CD14-positive monocyte (primary cell): ENCODE results near the gene ABCG2. TPM values are rescaled to one million over a fixed set of nuclear protein-coding genes. Genes with fewer than 3 reads are reported as not detected.
A peak's percentile ranks its signal among the peaks of the same experiment; 100 is the strongest.

Source experiments
- DNase-seq, 3 donors: peaks; one replicate each; pipeline ENCODE4 v3.0.0-alpha.2; 2011 to 2022
- H2AFZ ChIP-seq: 2 replicates; pipeline ENCODE4 v1.6.0; 2012; ENCODE audit warnings: mild to moderate bottlenecking, low read depth, low read length, inconsistent platforms; ENCODE audit not compliant: insufficient read depth, poor library complexity, severe bottlenecking
- H3K27ac ChIP-seq, 2 donors: 1 replicate in 1 of 2; 2 replicates in 1 of 2; pipeline ENCODE4 v1.5.1; 2012 to 2013; ENCODE audit warnings: low read length in 2 of 2, control low read depth in 1 of 2, inconsistent platforms in 1 of 2, low read depth in 1 of 2, mild to moderate bottlenecking in 1 of 2
- H3K27me3 ChIP-seq, 2 donors: one replicate each; pipeline versions ENCODE4 v1.6.0 to v1.6.1; 2011 to 2013; ENCODE audit warnings: low read length in 2 of 2; ENCODE audit not compliant: control insufficient read depth in 2 of 2, insufficient read depth in 2 of 2
- H3K36me3 ChIP-seq, 2 donors: replicated peaks in 1 of 2; 1 replicate in 1 of 2; 2 replicates in 1 of 2; pipeline versions ENCODE4 v1.5.1 to v1.6.1; 2012 to 2013; ENCODE audit warnings: low read length in 2 of 2, control low read depth in 1 of 2, inconsistent platforms in 1 of 2, mild to moderate bottlenecking in 1 of 2; ENCODE audit not compliant: insufficient read depth in 2 of 2, control insufficient read depth in 1 of 2
- H3K4me1 ChIP-seq, 2 donors: 1 replicate in 1 of 2; 2 replicates in 1 of 2; pipeline versions ENCODE4 v1.5.1 to v1.6.1; 2012 to 2013; ENCODE audit warnings: low read length in 2 of 2, control low read depth in 1 of 2, inconsistent platforms in 1 of 2, mild to moderate bottlenecking in 1 of 2, moderate library complexity in 1 of 2; ENCODE audit not compliant: insufficient read depth in 2 of 2, control insufficient read depth in 1 of 2
- H3K4me2 ChIP-seq: replicated peaks from 2 replicates; pipeline ENCODE3; 2012; ENCODE audit warnings: low read length, moderate library complexity, mild to moderate bottlenecking; ENCODE audit not compliant: poor library complexity, severe bottlenecking; ENCODE audit errors: extremely low read depth
- H3K4me3 ChIP-seq, 3 experiments: fragments of 200-600 bp in 1 of 3; sonication (generic) in 1 of 3; replicated peaks in 1 of 3; 1 replicate in 2 of 3; 2 replicates in 1 of 3; pipeline ENCODE4 v1.5.1; 2011 to 2013; ENCODE audit warnings: low read length in 3 of 3, mild to moderate bottlenecking in 3 of 3, control low read depth in 2 of 3, low read depth in 2 of 3, inconsistent platforms in 1 of 3, moderate library complexity in 1 of 3
- H3K79me2 ChIP-seq: 2 replicates; pipeline ENCODE4 v1.6.0; 2012; ENCODE audit warnings: mild to moderate bottlenecking, control low read depth, inconsistent platforms, low read length, moderate library complexity; ENCODE audit not compliant: insufficient read depth
- H3K9ac ChIP-seq: 2 replicates; pipeline ENCODE4 v1.6.0; 2017; ENCODE audit warnings: low read length, mild to moderate bottlenecking; ENCODE audit not compliant: insufficient read depth, poor library complexity, severe bottlenecking
- H3K9me3 ChIP-seq, 2 donors: replicated peaks in 1 of 2; 1 replicate in 1 of 2; 2 replicates in 1 of 2; pipeline versions ENCODE4 v1.5.1 to v1.6.1; 2012 to 2013; ENCODE audit warnings: low read length in 2 of 2, control low read depth in 1 of 2; ENCODE audit not compliant: control insufficient read depth in 1 of 2, insufficient read depth in 1 of 2
- H4K20me1 ChIP-seq: 2 replicates; pipeline ENCODE4 v1.6.0; 2012; ENCODE audit warnings: mild to moderate bottlenecking, low read length, control low read depth, moderate library complexity; ENCODE audit not compliant: insufficient read depth
- H3K27ac Mint-ChIP-seq, 7 donors: one replicate each; pipeline ENCODE4 v1.8.0; 2020; ENCODE audit warnings: mild to moderate bottlenecking in 7 of 7, mixed read lengths in 7 of 7, moderate library complexity in 6 of 7, inconsistent platforms in 2 of 7
- H3K27me3 Mint-ChIP-seq, 3 donors: one replicate each; pipeline ENCODE4 v1.8.0; 2021 to 2022; ENCODE audit warnings: low read depth in 3 of 3, mild to moderate bottlenecking in 3 of 3, mixed read lengths in 3 of 3, moderate library complexity in 3 of 3, inconsistent platforms in 1 of 3
- H3K36me3 Mint-ChIP-seq, 2 donors: one replicate each; pipeline ENCODE4 v1.8.0; 2020; ENCODE audit warnings: mixed read lengths in 2 of 2, inconsistent platforms in 1 of 2, mild to moderate bottlenecking in 1 of 2
- H3K4me1 Mint-ChIP-seq: one replicate; pipeline ENCODE4 v1.8.0; 2020; ENCODE audit warnings: mild to moderate bottlenecking, mixed read lengths
- H3K4me3 Mint-ChIP-seq, 2 donors: one replicate each; pipeline ENCODE4 v1.8.0; 2020; ENCODE audit warnings: mild to moderate bottlenecking in 2 of 2, mixed read lengths in 2 of 2, moderate library complexity in 1 of 2
- H3K9me3 Mint-ChIP-seq, 7 donors: one replicate each; pipeline ENCODE4 v1.8.0; 2020 to 2022; ENCODE audit warnings: mixed read lengths in 7 of 7, mild to moderate bottlenecking in 6 of 7, moderate library complexity in 6 of 7, inconsistent platforms in 2 of 7
- CTCF ChIP-seq: fragments of 200-600 bp; IDR thresholded peaks from one replicate; pipeline ENCODE4 v1.8.0; 2022; ENCODE audit warnings: antibody characterized with exemption, mild to moderate bottlenecking
- WGBS: methylation state at CpG from one replicate; pipeline ENCODE4 v1.1.5; 2013; ENCODE audit warnings: missing lambda C conversion rate; ENCODE audit not compliant: insufficient coverage; 5-methylcytosine and 5-hydroxymethylcytosine counted together
- intact Hi-C, 2 donors: fragments of 100-400 bp; cut with micrococcal nuclease; formaldehyde crosslinking; loops; one replicate each; pipeline versions ENCODE4 v1.15.0 to v1.15.1; 2023
- polyA plus RNA-seq, 3 donors: library from polyadenylated mRNA; depleted of rRNA in 1 of 3; unstranded in 2 of 3; stranded (reverse) in 1 of 3; fragments of 300-500 nt in 2 of 3; fragments of >200 nt in 1 of 3; fragmentation: Illumina TruSeq in 2 of 3; gene quantifications; 1 replicate in 2 of 3; 2 replicates in 1 of 3; pipeline ENCODE4 v1.2.3, GENCODE V29; 2012 to 2021

ABCG2 gene
- polyA plus RNA-seq, 3 donors: not detected

GRCh38 chr4:88062311-88062710 is 96.1 kb downstream of the ABCG2 start:
- H3K9me3 ChIP-seq: peaks cover 0 to under 1% of the 10 kb centered on the region in 2 donors
- H3K27ac Mint-ChIP-seq: peak overlapping the region in 1 of 7 donors; percentile 20
- peaks cover 27 to 51% of the 10 kb centered on the region in 2 donors for H3K36me3 ChIP-seq
- DNase-seq: no peak
- intact Hi-C loops: no loop called here
- no peaks in the 10 kb centered on the region for H3K27me3 ChIP-seq
- no peak overlapping the region for H3K9ac ChIP-seq
- H3K27me3 Mint-ChIP-seq: no peaks in the 10 kb centered on the region
- H3K4me1 ChIP-seq: peaks cover 20 to 23% of the 10 kb centered on the region in 2 donors
- peak overlapping the region in 1 of 2 donors; percentile 54 for H3K27ac ChIP-seq
- H3K79me2 ChIP-seq: no peaks in the 10 kb centered on the region
- H3K4me1 Mint-ChIP-seq: peaks cover 23% of the 10 kb centered on the region
- WGBS: no CpG with 5 or more reads among the region's 1 CpG
- no peak for TF ChIP-seq CTCF
- no peak overlapping the region for H2AFZ ChIP-seq
- no peak overlapping the region for H3K4me3 Mint-ChIP-seq
- peaks cover 39 to 49% of the 10 kb centered on the region in 2 donors for H3K36me3 Mint-ChIP-seq
- peaks cover 0 to 3% (median 1%) of the 10 kb centered on the region in 7 donors for H3K9me3 Mint-ChIP-seq
- no peak overlapping the region for H3K4me3 ChIP-seq
- H4K20me1 ChIP-seq: no peaks in the 10 kb centered on the region
- no peak overlapping the region for H3K4me2 ChIP-seq

- no peak for DNase-seq
- Histone ChIP-seq H3K79me2 (no peaks in the 10 kb centered on the region), H3K4me2 (no peak overlapping the region), H3K27me3 (no peaks in the 10 kb centered on the region), H3K4me3 (no peak overlapping the region), H3K9ac (no peak overlapping the region), H3K27ac (no peak overlapping the region), H3K9me3 (no peaks in the 10 kb centered on the region), H4K20me1 (no peaks in the 10 kb centered on the region), H2AFZ (no peak overlapping the region), H3K4me1 (peaks cover 20 to 23% of the 10 kb centered on the region in 2 donors), H3K36me3 (peaks cover 18 to 49% of the 10 kb centered on the region in 2 donors)
- H3K36me3 Mint-ChIP-seq: peaks cover 37 to 49% of the 10 kb centered on the region in 2 donors
- intact Hi-C loops: no loop called here
- no peaks in the 10 kb centered on the region for H3K9me3 Mint-ChIP-seq
- no peak overlapping the region for H3K4me3 Mint-ChIP-seq
- WGBS: no CpG with 5 or more reads among the region's 2 CpGs
- no peaks in the 10 kb centered on the region for H3K27me3 Mint-ChIP-seq
- no peak for TF ChIP-seq CTCF
- H3K4me1 Mint-ChIP-seq: peaks cover 23% of the 10 kb centered on the region
- no peak overlapping the region for H3K27ac Mint-ChIP-seq
Measured at GRCh38 chr4:88060431-88060830, 98.0 kb downstream of the ABCG2 start.
